ENCODE results near the gene PLA2G2F. TPM values are rescaled to one million over a fixed set of nuclear protein-coding genes. Genes with fewer than 3 reads are reported as not detected.

The PLA2G2F gene
- total RNA-seq, 8 experiments from 2014 or later, result 0.13 to 1.7 (median 0.38) TPM; not detected in 1

GRCh38 chr1:20150969-20151368, 11.8 kb downstream of the PLA2G2F start:
- in situ Hi-C loops (cut with MboI; ENCODE audit: low pct_unique_long_range_greater_than_20kb in 2 of 9, low sequenced_read_pairs in 9 of 9, unreplicated experiment in 9 of 9), result loop anchor here in 6 of 9 experiments (10.0 to 25.0 kb wide), 4 partner anchors 236 to 489 kb away; partner anchors contain the start of genes PLA2G2E (in 3 of the 6), CAMK2N1 (in 1 of the 6) and HTR6 (in 1 of the 6)
- WGBS, 10 experiments, result 91 to 100% (median 100%) methylated on average over 1 to 6 of the region's 6 CpGs; no CpG with 5 or more reads in 5 of the 10 experiments
- H3K4me3 ChIP-seq, result no peak overlapping the region

GRCh38 chr1:20151906-20152598, 12.9 kb downstream of the PLA2G2F start:
- H3K4me3 ChIP-seq, result peak overlapping the region; percentile 11 to 25 (median 19)
- peaks cover 0 to 15% of the 10 kb centered on the region in 2 donors for H3K4me1 ChIP-seq (replicated peaks in 1 of 2)
- in situ Hi-C loops (cut with MboI; ENCODE audit: low pct_unique_long_range_greater_than_20kb in 2 of 9, low sequenced_read_pairs in 9 of 9, unreplicated experiment in 9 of 9), result loop anchor here in 6 of 9 experiments (10.0 to 25.0 kb wide), 4 partner anchors 237 to 490 kb away; partner anchors contain the start of genes PLA2G2E (in 3 of the 6), CAMK2N1 (in 1 of the 6) and HTR6 (in 1 of the 6)
- WGBS, 10 experiments, result 0 to 10% (median 6%) methylated on average over 3 to 8 of the region's 29 CpGs; no CpG with 5 or more reads in 7 of the 10 experiments
- ATAC-seq (replicated peaks in 6 of 8), result peak; percentile 85 to 99 (median 92)
- H3K27ac ChIP-seq, result no peak overlapping the region

More at GRCh38 chr1:20150969-20151368, 11.8 kb downstream of the PLA2G2F start:
- ATAC-seq (replicated peaks in 6 of 8), result no peak
- Histone ChIP-seq H3K27ac (no peak overlapping the region), H3K4me1 (replicated peaks in 1 of 2) (peaks cover 0 to 15% of the 10 kb centered on the region in 2 donors)

DNA sequence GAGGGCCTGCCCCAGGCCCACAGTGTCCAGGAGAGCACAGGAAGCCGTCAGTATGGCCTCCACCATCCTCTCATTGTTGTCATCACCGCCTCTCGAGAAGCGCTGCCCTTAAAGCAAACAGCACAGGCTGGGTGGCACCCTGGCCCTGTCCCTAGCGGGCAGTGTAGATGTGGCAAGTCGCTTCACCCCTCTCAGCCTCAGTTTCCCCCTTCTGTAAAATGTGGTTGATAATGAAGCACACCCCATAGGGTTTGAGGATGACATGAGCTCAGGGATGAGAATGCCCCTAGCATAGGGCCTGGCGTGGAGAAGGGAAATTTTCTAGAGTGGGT, 13.4 kb downstream of the PLA2G2F start:
- Histone ChIP-seq H3K4me3 (no peak overlapping the region), H3K4me1 (replicated peaks in 1 of 2) (peaks cover 0 to 15% of the 10 kb centered on the region in 2 donors), H3K27ac (no peak overlapping the region)
- in situ Hi-C loops (cut with MboI; ENCODE audit: low pct_unique_long_range_greater_than_20kb in 2 of 9, low sequenced_read_pairs in 9 of 9, unreplicated experiment in 9 of 9), result loop anchor here in 6 of 9 experiments (10.0 to 25.0 kb wide), 4 partner anchors 238 to 490 kb away; partner anchors contain the start of genes PLA2G2E (in 3 of the 6), CAMK2N1 (in 1 of the 6) and HTR6 (in 1 of the 6)
- ATAC-seq (replicated peaks in 6 of 8), result no peak
- WGBS, 10 experiments, result 40 to 100% (median 68%) methylated on average over 2 to 7 of the region's 7 CpGs; no CpG with 5 or more reads in 5 of the 10 experiments

DNA sequence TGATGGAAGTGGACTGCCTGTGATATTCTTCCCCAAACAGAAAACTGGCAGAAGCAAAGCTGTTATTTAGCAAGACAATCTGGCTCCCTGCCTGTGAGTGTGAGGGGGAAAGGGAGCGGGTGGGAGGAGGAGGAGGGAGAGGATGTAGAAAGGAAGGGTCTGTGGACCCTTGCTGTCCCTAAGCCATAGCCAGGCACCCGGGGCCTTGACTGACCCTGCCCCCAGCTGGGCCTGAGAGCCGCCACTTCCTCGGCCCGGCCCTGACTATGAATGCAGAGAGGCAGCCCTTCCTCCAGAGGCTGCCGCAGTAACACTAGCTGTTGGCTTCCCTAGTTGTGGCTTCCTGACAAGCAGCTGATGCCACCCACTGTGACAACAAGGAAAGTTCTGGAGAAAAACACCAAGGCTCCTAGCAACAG, 13.9 kb downstream of the PLA2G2F start:
- H3K4me3 ChIP-seq, result no peak overlapping the region
- in situ Hi-C loops (cut with MboI; ENCODE audit: low pct_unique_long_range_greater_than_20kb in 2 of 9, low sequenced_read_pairs in 9 of 9, unreplicated experiment in 9 of 9), result loop anchor here in 6 of 9 experiments (10.0 to 25.0 kb wide), 4 partner anchors 238 to 491 kb away; partner anchors contain the start of genes PLA2G2E (in 3 of the 6), CAMK2N1 (in 1 of the 6) and HTR6 (in 1 of the 6)
- peak in 7 of 8 experiments; percentile 6 to 63 (median 43) for ATAC-seq (replicated peaks in 6 of 8)
- peaks cover 0 to 15% of the 10 kb centered on the region in 2 donors for H3K4me1 ChIP-seq (replicated peaks in 1 of 2)
- 0 to 83% (median 36%) methylated on average over 1 to 6 of the region's 6 CpGs; no CpG with 5 or more reads in 4 of the 10 experiments for WGBS, 10 experiments
- no peak overlapping the region for H3K27ac ChIP-seq

GRCh38 chr1:20154301-20154831, 15.2 kb downstream of the PLA2G2F start:
- in situ Hi-C loops (cut with MboI; ENCODE audit: low pct_unique_long_range_greater_than_20kb in 2 of 9, low sequenced_read_pairs in 9 of 9, unreplicated experiment in 9 of 9), result loop anchor here in 6 of 9 experiments (10.0 to 25.0 kb wide), 4 partner anchors 240 to 492 kb away; partner anchors contain the start of genes PLA2G2E (in 3 of the 6), CAMK2N1 (in 1 of the 6) and HTR6 (in 1 of the 6)
- H3K27ac ChIP-seq, result no peak overlapping the region
- WGBS, 10 experiments, result 82 to 100% (median 92%) methylated on average over 1 to 16 of the region's 18 CpGs; no CpG with 5 or more reads in 2 of the 10 experiments
- H3K4me3 ChIP-seq, result no peak overlapping the region
- ATAC-seq (replicated peaks in 6 of 8), result no peak
- H3K4me1 ChIP-seq (replicated peaks in 1 of 2), result peaks cover 0 to 15% of the 10 kb centered on the region in 2 donors

GRCh38 chr1:20158358-20159070, 19.4 kb downstream of the PLA2G2F start:
- 50 to 98% (median 72%) methylated on average over 1 to 5 of the region's 7 CpGs; no CpG with 5 or more reads in 3 of the 10 experiments for WGBS, 10 experiments
- in situ Hi-C loops (cut with MboI; ENCODE audit: low pct_unique_long_range_greater_than_20kb in 2 of 9, low sequenced_read_pairs in 9 of 9, unreplicated experiment in 9 of 9), result loop anchor here in 6 of 9 experiments (10.0 to 25.0 kb wide), 4 partner anchors 244 to 496 kb away; partner anchors contain the start of genes PLA2G2E (in 3 of the 6), CAMK2N1 (in 1 of the 6) and HTR6 (in 1 of the 6)
- Histone ChIP-seq H3K4me3 (no peak overlapping the region), H3K4me1 (replicated peaks in 1 of 2) (no peaks in the 10 kb centered on the region), H3K27ac (no peak overlapping the region)
- no peak for ATAC-seq (replicated peaks in 6 of 8)

GRCh38 chr1:20160034-20160433, 20.9 kb downstream of the PLA2G2F start:
- H3K27ac ChIP-seq, result no peak overlapping the region
- ATAC-seq (replicated peaks in 6 of 8), result no peak
- no peak overlapping the region for H3K4me3 ChIP-seq
- 40 to 100% (median 65%) methylated on average over 1 of the region's 1 CpG; no CpG with 5 or more reads in 6 of the 10 experiments for WGBS, 10 experiments
- no peaks in the 10 kb centered on the region for H3K4me1 ChIP-seq (replicated peaks in 1 of 2)
- in situ Hi-C loops (cut with MboI; ENCODE audit: low pct_unique_long_range_greater_than_20kb in 2 of 9, low sequenced_read_pairs in 9 of 9, unreplicated experiment in 9 of 9), result loop anchor here in 6 of 9 experiments (10.0 to 25.0 kb wide), 4 partner anchors 245 to 498 kb away; partner anchors contain the start of genes PLA2G2E (in 3 of the 6), CAMK2N1 (in 1 of the 6) and HTR6 (in 1 of the 6)

- peaks cover 4 to 11% of the 10 kb centered on the region in 2 donors for H3K4me1 ChIP-seq (replicated peaks in 1 of 2)
- H3K4me3 ChIP-seq, result no peak overlapping the region
- in situ Hi-C loops (cut with MboI; ENCODE audit: low pct_unique_long_range_greater_than_20kb in 2 of 9, low sequenced_read_pairs in 9 of 9, unreplicated experiment in 9 of 9), result loop anchor here in 6 of 9 experiments (10.0 to 25.0 kb wide), 4 partner anchors 250 to 502 kb away; partner anchors contain the start of genes PLA2G2E (in 3 of the 6), CAMK2N1 (in 1 of the 6) and HTR6 (in 1 of the 6)
- H3K27ac ChIP-seq, result no peak overlapping the region
- ATAC-seq (replicated peaks in 6 of 8), result peak in 1 of 8 experiments; percentile 17
- 44 to 94% (median 90%) methylated on average over 5 to 13 of the region's 15 CpGs; no CpG with 5 or more reads in 5 of the 10 experiments for WGBS, 10 experiments
These were observed 25.6 kb downstream of the PLA2G2F start for GRCh38 chr1:20164694-20165202.

DNA sequence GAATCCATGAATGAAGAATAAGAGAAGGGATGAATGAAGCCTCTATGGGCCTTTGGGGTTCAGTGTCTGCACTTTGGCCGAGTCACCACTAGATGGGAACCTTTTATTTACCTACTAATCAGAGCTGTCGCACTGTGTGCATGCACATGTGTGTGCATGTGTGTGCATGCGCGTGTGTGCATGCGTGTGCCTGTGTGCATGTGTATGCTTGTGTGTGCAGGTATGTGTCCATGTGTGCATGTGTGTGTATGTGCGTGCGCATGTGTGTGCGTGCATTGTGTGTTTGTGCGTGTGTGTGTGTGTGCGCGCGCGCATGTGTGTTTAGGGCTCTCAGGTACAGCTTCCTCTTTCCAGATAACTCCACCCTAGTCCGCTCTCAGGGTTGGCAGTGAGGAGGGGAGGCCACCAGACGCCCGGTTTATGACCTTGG, 26.4 kb downstream of the PLA2G2F start:
- Histone ChIP-seq H3K4me1 (replicated peaks in 1 of 2) (peaks cover 4 to 11% of the 10 kb centered on the region in 2 donors), H3K27ac (no peak overlapping the region), H3K4me3 (no peak overlapping the region)
- 27 to 98% (median 92%) methylated on average over 2 to 12 of the region's 16 CpGs; no CpG with 5 or more reads in 3 of the 10 experiments for WGBS, 10 experiments
- peak in 3 of 8 experiments; percentile 18 to 62 (median 24) for ATAC-seq (replicated peaks in 6 of 8)
- in situ Hi-C loops (cut with MboI; ENCODE audit: low pct_unique_long_range_greater_than_20kb in 2 of 9, low sequenced_read_pairs in 9 of 9, unreplicated experiment in 9 of 9), result loop anchor here in 6 of 9 experiments (10.0 to 25.0 kb wide), 4 partner anchors 251 to 503 kb away; partner anchors contain the start of genes PLA2G2E (in 3 of the 6), CAMK2N1 (in 1 of the 6) and HTR6 (in 1 of the 6)

DNA sequence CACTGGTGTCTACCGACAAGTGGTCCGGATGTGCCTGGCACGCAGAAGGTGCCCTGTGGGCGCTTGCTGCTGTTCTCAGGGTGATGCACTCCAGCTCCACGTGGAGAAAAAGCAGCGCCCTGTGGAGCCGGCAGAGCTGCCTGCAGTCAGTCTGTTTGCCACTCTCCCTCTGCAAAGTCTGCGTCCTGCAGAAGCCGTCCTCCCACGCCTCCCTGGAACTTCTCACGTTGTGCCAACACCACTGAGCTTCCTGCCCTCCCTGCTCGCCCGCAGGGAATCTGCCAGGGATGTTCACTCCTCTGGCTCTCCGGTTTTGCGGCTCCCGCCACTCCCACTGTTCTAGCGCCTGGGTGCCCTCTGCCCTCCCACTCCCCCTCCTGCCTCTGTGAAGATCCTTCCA, 26.9 kb downstream of the PLA2G2F start:
- Histone ChIP-seq H3K4me3 (no peak overlapping the region), H3K27ac (no peak overlapping the region), H3K4me1 (replicated peaks in 1 of 2) (peaks cover 4 to 11% of the 10 kb centered on the region in 2 donors)
- ATAC-seq (replicated peaks in 6 of 8), result no peak
- 40 to 85% (median 80%) methylated on average over 1 to 11 of the region's 17 CpGs; no CpG with 5 or more reads in 6 of the 10 experiments for WGBS, 10 experiments
- in situ Hi-C loops (cut with MboI; ENCODE audit: low pct_unique_long_range_greater_than_20kb in 2 of 9, low sequenced_read_pairs in 9 of 9, unreplicated experiment in 9 of 9), result loop anchor here in 6 of 9 experiments (10.0 to 25.0 kb wide), 4 partner anchors 251 to 504 kb away; partner anchors contain the start of genes PLA2G2E (in 3 of the 6), CAMK2N1 (in 1 of the 6) and HTR6 (in 1 of the 6)

GRCh38 chr1:20167126-20167525, 28.0 kb downstream of the PLA2G2F start:
- no peak for ATAC-seq (replicated peaks in 6 of 8)
- 43 to 90% (median 81%) methylated on average over 1 to 7 of the region's 8 CpGs; no CpG with 5 or more reads in 3 of the 10 experiments for WGBS, 10 experiments
- Histone ChIP-seq H3K4me3 (no peak overlapping the region), H3K4me1 (replicated peaks in 1 of 2) (peaks cover 4 to 11% of the 10 kb centered on the region in 2 donors), H3K27ac (no peak overlapping the region)
- in situ Hi-C loops (cut with MboI; ENCODE audit: low pct_unique_long_range_greater_than_20kb in 2 of 9, low sequenced_read_pairs in 9 of 9, unreplicated experiment in 9 of 9), result loop anchor here in 6 of 9 experiments (10.0 to 25.0 kb wide), 4 partner anchors 252 to 505 kb away; partner anchors contain the start of genes PLA2G2E (in 3 of the 6), CAMK2N1 (in 1 of the 6) and HTR6 (in 1 of the 6)
